ENCODE data around the gene MOBP. TPM values are rescaled to one million over a fixed set of nuclear protein-coding genes. Genes with fewer than 3 reads are reported as not detected.

The MOBP gene
- total and polyA plus RNA-seq, 2 of the 4 experiments (the other 2 are of a cell fraction): not detected

DNA sequence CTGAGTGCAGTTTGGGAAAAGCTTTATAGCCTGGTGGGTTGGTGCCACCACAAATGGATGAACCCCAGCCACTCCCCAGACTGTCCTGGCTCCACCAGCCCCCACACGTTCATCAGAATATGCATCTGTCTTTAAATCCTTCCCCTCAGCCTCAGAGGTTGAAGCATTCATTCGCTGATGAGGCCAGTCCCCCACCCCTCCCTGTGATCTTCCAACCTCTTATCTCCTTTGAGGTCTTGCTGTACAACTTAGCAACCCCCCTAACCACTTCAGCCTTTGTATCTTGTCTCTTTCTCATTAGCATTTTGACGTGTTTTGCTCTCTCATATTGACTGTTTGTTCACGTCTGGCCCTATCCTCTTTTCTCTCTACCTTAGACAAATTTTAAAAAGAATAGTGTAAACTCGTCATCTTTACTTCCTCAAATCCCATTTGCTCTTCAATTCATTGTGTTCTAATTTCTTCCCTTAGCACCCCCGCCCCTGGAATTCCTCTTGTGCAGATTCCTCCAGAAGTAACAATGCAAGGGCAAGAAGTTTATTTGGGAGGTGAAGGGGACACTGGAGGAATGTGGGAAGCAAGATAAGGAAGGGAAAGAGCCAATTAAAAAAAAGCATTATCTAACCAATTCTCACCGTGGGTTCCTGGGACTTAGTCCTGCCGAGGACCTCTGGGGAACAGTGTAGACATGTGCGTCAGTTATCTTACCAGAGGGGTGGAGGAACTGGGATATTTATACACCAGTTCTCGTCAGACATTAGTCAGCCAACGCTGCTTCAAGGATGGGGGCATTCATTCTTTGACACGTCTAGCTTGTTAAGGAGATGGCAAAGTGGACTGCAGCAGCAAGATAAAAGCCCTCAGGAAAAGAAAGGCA, 38.6 kb downstream of the MOBP start:
- DNase-seq (peak; percentile 2), ATAC-seq (ENCODE audit: low read depth) (no peak)

More for the DNA sequence above, 38.6 kb downstream of the MOBP start:
- no peak overlapping the region for H3K4ac ChIP-seq (ENCODE audit: low read depth, low read length)
- POLR2A ChIA-PET (ENCODE audit: unreplicated experiment): no interaction called here
- no peak overlapping the region for H2BK120ac ChIP-seq (ENCODE audit: low read depth, low read length)
- BruUV-seq (replicated peaks): no TSS peak
- CTCF ChIA-PET: interaction anchor here (0.6 kb wide), 1 partner anchor 66 kb away, joined by 4 read pairs; no protein-coding TSS in a partner anchor
- H3K4me1 ChIP-seq (ENCODE audit: control insufficient read depth, insufficient read depth, low read length): no peaks in the 10 kb centered on the region
- H3K9me1 ChIP-seq (ENCODE audit: insufficient read depth, low read length): no peaks in the 10 kb centered on the region
- no peak overlapping the region for H3K18ac ChIP-seq (ENCODE audit: low read depth, low read length)
- H4K5ac ChIP-seq (ENCODE audit: low read depth, low read length): no peak overlapping the region
- H3K36me3 ChIP-seq (ENCODE audit: control insufficient read depth, insufficient read depth, low read length): no peaks in the 10 kb centered on the region
- 13% methylated on average over 6 of the region's 12 CpGs; no CpG with 5 or more reads in 1 of the 2 experiments for WGBS, 2 experiments (ENCODE audit: extremely low coverage in 2 of 2, insufficient read length in 1 of 2)
- H2AFZ ChIP-seq (replicated peaks; ENCODE audit: low read length, poor library complexity): no peak overlapping the region
- no peak overlapping the region for H3K4me2 ChIP-seq (ENCODE audit: low read depth, low read length)
- intact Hi-C loops (cut with micrococcal nuclease) (no loop called here), dilution Hi-C loops (cut with HindIII; ENCODE audit: low sequenced_read_pairs, unreplicated experiment) (no loop called here), in situ Hi-C loops (cut with MboI; ENCODE audit: low sequenced_read_pairs) (no loop called here)
- H3K27ac ChIP-seq (ENCODE audit: insufficient read depth, low read length): no peak overlapping the region
- no peak overlapping the region for H2BK5ac ChIP-seq (ENCODE audit: low read depth, low read length, poor library complexity, severe bottlenecking)
- no peak overlapping the region for H3K4me3 ChIP-seq (ENCODE audit: insufficient read depth, low read depth, low read length)
- TF ChIP-seq, protein P1, sequence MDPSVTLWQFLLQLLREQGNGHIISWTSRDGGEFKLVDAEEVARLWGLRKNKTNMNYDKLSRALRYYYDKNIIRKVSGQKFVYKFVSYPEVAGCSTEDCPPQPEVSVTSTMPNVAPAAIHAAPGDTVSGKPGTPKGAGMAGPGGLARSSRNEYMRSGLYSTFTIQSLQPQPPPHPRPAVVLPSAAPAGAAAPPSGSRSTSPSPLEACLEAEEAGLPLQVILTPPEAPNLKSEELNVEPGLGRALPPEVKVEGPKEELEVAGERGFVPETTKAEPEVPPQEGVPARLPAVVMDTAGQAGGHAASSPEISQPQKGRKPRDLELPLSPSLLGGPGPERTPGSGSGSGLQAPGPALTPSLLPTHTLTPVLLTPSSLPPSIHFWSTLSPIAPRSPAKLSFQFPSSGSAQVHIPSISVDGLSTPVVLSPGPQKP (IDR thresholded peaks at IDR 0.05; ENCODE audit: borderline replicate concordance, low read depth, low read length): no peak
- TF ChIP-seq, protein P2, sequence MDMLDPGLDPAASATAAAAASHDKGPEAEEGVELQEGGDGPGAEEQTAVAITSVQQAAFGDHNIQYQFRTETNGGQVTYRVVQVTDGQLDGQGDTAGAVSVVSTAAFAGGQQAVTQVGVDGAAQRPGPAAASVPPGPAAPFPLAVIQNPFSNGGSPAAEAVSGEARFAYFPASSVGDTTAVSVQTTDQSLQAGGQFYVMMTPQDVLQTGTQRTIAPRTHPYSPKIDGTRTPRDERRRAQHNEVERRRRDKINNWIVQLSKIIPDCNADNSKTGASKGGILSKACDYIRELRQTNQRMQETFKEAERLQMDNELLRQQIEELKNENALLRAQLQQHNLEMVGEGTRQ (IDR thresholded peaks at IDR 0.05; ENCODE audit: low read depth, low read length): no peak
- TF ChIP-seq, protein P3, sequence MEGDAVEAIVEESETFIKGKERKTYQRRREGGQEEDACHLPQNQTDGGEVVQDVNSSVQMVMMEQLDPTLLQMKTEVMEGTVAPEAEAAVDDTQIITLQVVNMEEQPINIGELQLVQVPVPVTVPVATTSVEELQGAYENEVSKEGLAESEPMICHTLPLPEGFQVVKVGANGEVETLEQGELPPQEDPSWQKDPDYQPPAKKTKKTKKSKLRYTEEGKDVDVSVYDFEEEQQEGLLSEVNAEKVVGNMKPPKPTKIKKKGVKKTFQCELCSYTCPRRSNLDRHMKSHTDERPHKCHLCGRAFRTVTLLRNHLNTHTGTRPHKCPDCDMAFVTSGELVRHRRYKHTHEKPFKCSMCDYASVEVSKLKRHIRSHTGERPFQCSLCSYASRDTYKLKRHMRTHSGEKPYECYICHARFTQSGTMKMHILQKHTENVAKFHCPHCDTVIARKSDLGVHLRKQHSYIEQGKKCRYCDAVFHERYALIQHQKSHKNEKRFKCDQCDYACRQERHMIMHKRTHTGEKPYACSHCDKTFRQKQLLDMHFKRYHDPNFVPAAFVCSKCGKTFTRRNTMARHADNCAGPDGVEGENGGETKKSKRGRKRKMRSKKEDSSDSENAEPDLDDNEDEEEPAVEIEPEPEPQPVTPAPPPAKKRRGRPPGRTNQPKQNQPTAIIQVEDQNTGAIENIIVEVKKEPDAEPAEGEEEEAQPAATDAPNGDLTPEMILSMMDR (conservative IDR thresholded peaks at IDR 0.05; ENCODE audit: low read depth, low read length): no peak
- TF ChIP-seq BHLHE40 (IDR thresholded peaks at IDR 0.05; ENCODE audit: low read depth, low read length) (no peak), NFE2L2 (IDR thresholded peaks at IDR 0.05; ENCODE audit: low read depth, low read length) (no peak), RFX5 (IDR thresholded peaks at IDR 0.05; ENCODE audit: low read depth, low read length) (no peak), CHD1 (IDR thresholded peaks at IDR 0.05; ENCODE audit: low read depth, low read length) (no peak), POLR2A (IDR thresholded peaks at IDR 0.05; ENCODE audit: low read depth, low read length) (no peak), SMC3 (IDR thresholded peaks at IDR 0.05; ENCODE audit: low read depth, low read length) (no peak), MAFK (IDR thresholded peaks at IDR 0.05; ENCODE audit: low read depth, low read length) (no peak)
- H2AK9ac ChIP-seq (replicated peaks; ENCODE audit: low read depth, low read length, poor library complexity): no peak overlapping the region
- no peak overlapping the region for H4K91ac ChIP-seq (ENCODE audit: insufficient read depth, low read depth, low read length)
- H2AK5ac ChIP-seq (ENCODE audit: low read depth, low read length): no peak overlapping the region
- H2BK15ac ChIP-seq (ENCODE audit: low read depth, low read length): no peak overlapping the region
- no peak overlapping the region for H3K56ac ChIP-seq (ENCODE audit: extremely low read depth, insufficient read depth, low read length)
- peaks cover 14% of the 10 kb centered on the region for H3K27me3 ChIP-seq (ENCODE audit: control insufficient read depth, insufficient read depth, low read length)
- no peak overlapping the region for H3K23ac ChIP-seq (ENCODE audit: low read depth, low read length)
- H4K20me1 ChIP-seq (ENCODE audit: insufficient read depth, low read length): no peaks in the 10 kb centered on the region
- no peaks in the 10 kb centered on the region for H3K9me3 ChIP-seq (ENCODE audit: control insufficient read depth, insufficient read depth, low read length)
- no peak overlapping the region for H3K9ac ChIP-seq (ENCODE audit: low read depth, low read length)
- no peak overlapping the region for H3K14ac ChIP-seq (replicated peaks; ENCODE audit: low read depth, low read length)
- no peak overlapping the region for H4K8ac ChIP-seq (ENCODE audit: low read depth in 2 of 2, low read length in 2 of 2)
- no peak overlapping the region for H2BK20ac ChIP-seq (ENCODE audit: low read depth, low read length)
- no peaks in the 10 kb centered on the region for H3K79me1 ChIP-seq (ENCODE audit: low read depth in 1 of 2, low read length in 2 of 2)
